ENCODE measurements around the gene PGK1.

PGK1 gene

GRCh38 chrX:78168065-78168464 lies 64.0 kb downstream of the PGK1 start:
- peak in 1 of 3 donors; percentile 1 for DNase-seq
- H3K27ac ChIP-seq (ENCODE audit: insufficient read depth in 1 of 2, low read depth in 1 of 2, low read length in 2 of 2, poor library complexity in 1 of 2, severe bottlenecking in 2 of 2) = no peak overlapping the region
- no peaks in the 10 kb centered on the region for H3K36me3 ChIP-seq (ENCODE audit: control insufficient read depth in 4 of 4, insufficient read depth in 4 of 4, low read length in 3 of 4)
- no peaks in the 10 kb centered on the region for H3K27me3 ChIP-seq (replicated peaks in 2 of 5; ENCODE audit: control insufficient read depth in 4 of 5, insufficient read depth in 5 of 5, low read length in 4 of 5)
- POLR2A ChIA-PET = no interaction called here
- no peak overlapping the region for H3K4me3 ChIP-seq (ENCODE audit: control insufficient read depth in 1 of 7, extremely low read depth in 1 of 7, insufficient read depth in 4 of 7, low read depth in 2 of 7, low read length in 6 of 7)
- H3K4me1 ChIP-seq (ENCODE audit: control extremely low read depth in 1 of 4, control insufficient read depth in 4 of 4, insufficient read depth in 4 of 4, low read length in 3 of 4) = no peaks in the 10 kb centered on the region
- CTCF ChIA-PET = no interaction called here
- no peaks in the 10 kb centered on the region for H3K9me3 ChIP-seq (ENCODE audit: control extremely low read depth in 1 of 5, control insufficient read depth in 4 of 5, insufficient read depth in 2 of 5, low read depth in 1 of 5, low read length in 4 of 5)
